Measurements from ENCODE around the gene NT5DC4. TPM values are rescaled to one million over a fixed set of nuclear protein-coding genes. Genes with fewer than 3 reads are reported as not detected.

Gene NT5DC4
- total RNA-seq, 1 donor from 2014 or later: not detected

GRCh38 chr2:112752667-112753066 lies 31.8 kb downstream of the NT5DC4 start:
- H3K27me3 Mint-ChIP-seq (ENCODE audit: low read depth): no peaks in the 10 kb centered on the region
- peaks cover 38% of the 10 kb centered on the region for H3K4me1 Mint-ChIP-seq (ENCODE audit: low read depth)
- no peak overlapping the region for H3K27ac Mint-ChIP-seq
- no peak overlapping the region for H3K4me3 Mint-ChIP-seq (ENCODE audit: low read depth)
- intact Hi-C loops (cut with micrococcal nuclease): no loop called here
- H3K9me3 Mint-ChIP-seq: no peaks in the 10 kb centered on the region
- DNase-seq (ENCODE audit: low spot score): no peak
- peaks cover 77% of the 10 kb centered on the region for H3K36me3 Mint-ChIP-seq (ENCODE audit: low read depth)

GRCh38 chr2:112754564-112754963 lies 33.7 kb downstream of the NT5DC4 start:
- intact Hi-C loops (cut with micrococcal nuclease): no loop called here
- H3K9me3 Mint-ChIP-seq: no peaks in the 10 kb centered on the region
- peaks cover 88% of the 10 kb centered on the region for H3K36me3 Mint-ChIP-seq (ENCODE audit: low read depth)
- H3K4me3 Mint-ChIP-seq (ENCODE audit: low read depth): no peak overlapping the region
- H3K4me1 Mint-ChIP-seq (ENCODE audit: low read depth): peaks cover 45% of the 10 kb centered on the region
- H3K27me3 Mint-ChIP-seq (ENCODE audit: low read depth): no peaks in the 10 kb centered on the region
- no peak overlapping the region for H3K27ac Mint-ChIP-seq
- DNase-seq (ENCODE audit: low spot score): no peak

- Mint-ChIP-seq H3K4me3 (ENCODE audit: low read depth) (no peak overlapping the region), H3K27ac (no peak overlapping the region), H3K27me3 (ENCODE audit: low read depth) (no peaks in the 10 kb centered on the region), H3K36me3 (ENCODE audit: low read depth) (peaks cover 80% of the 10 kb centered on the region), H3K9me3 (no peaks in the 10 kb centered on the region), H3K4me1 (ENCODE audit: low read depth) (peaks cover 37% of the 10 kb centered on the region)
- no peak for DNase-seq (ENCODE audit: low spot score)
- intact Hi-C loops (cut with micrococcal nuclease): no loop called here
Measured at GRCh38 chr2:112755444-112755843, 34.6 kb downstream of the NT5DC4 start.

GRCh38 chr2:112756207-112756606 lies 35.4 kb downstream of the NT5DC4 start:
- Mint-ChIP-seq H3K4me3 (ENCODE audit: low read depth) (no peak overlapping the region), H3K27me3 (ENCODE audit: low read depth) (no peaks in the 10 kb centered on the region), H3K9me3 (no peaks in the 10 kb centered on the region), H3K36me3 (ENCODE audit: low read depth) (peaks cover 78% of the 10 kb centered on the region), H3K4me1 (ENCODE audit: low read depth) (peaks cover 35% of the 10 kb centered on the region), H3K27ac (no peak overlapping the region)
- intact Hi-C loops (cut with micrococcal nuclease): no loop called here
- no peak for DNase-seq (ENCODE audit: low spot score)

GRCh38 chr2:112757265-112757664 lies 36.4 kb downstream of the NT5DC4 start:
- Mint-ChIP-seq H3K4me1 (ENCODE audit: low read depth) (peaks cover 39% of the 10 kb centered on the region), H3K4me3 (ENCODE audit: low read depth) (no peak overlapping the region), H3K9me3 (no peaks in the 10 kb centered on the region), H3K27ac (no peak overlapping the region), H3K36me3 (ENCODE audit: low read depth) (peaks cover 80% of the 10 kb centered on the region), H3K27me3 (ENCODE audit: low read depth) (no peaks in the 10 kb centered on the region)
- DNase-seq (ENCODE audit: low spot score): no peak
- intact Hi-C loops (cut with micrococcal nuclease): no loop called here

GRCh38 chr2:112758711-112759110 lies 37.9 kb downstream of the NT5DC4 start:
- no peak for DNase-seq (ENCODE audit: low spot score)
- no peak overlapping the region for H3K4me3 Mint-ChIP-seq (ENCODE audit: low read depth)
- intact Hi-C loops (cut with micrococcal nuclease): no loop called here
- no peaks in the 10 kb centered on the region for H3K9me3 Mint-ChIP-seq
- H3K27ac Mint-ChIP-seq: peak overlapping the region; percentile 18
- H3K27me3 Mint-ChIP-seq (ENCODE audit: low read depth): no peaks in the 10 kb centered on the region
- peaks cover 48% of the 10 kb centered on the region for H3K4me1 Mint-ChIP-seq (ENCODE audit: low read depth)
- H3K36me3 Mint-ChIP-seq (ENCODE audit: low read depth): peaks cover 78% of the 10 kb centered on the region

GRCh38 chr2:112760149-112760548 lies 39.3 kb downstream of the NT5DC4 start:
- Mint-ChIP-seq H3K27ac (no peak overlapping the region), H3K27me3 (ENCODE audit: low read depth) (no peaks in the 10 kb centered on the region), H3K4me3 (ENCODE audit: low read depth) (no peak overlapping the region), H3K9me3 (no peaks in the 10 kb centered on the region), H3K36me3 (ENCODE audit: low read depth) (peaks cover 66% of the 10 kb centered on the region), H3K4me1 (ENCODE audit: low read depth) (peaks cover 45% of the 10 kb centered on the region)
- no peak for DNase-seq (ENCODE audit: low spot score)
- intact Hi-C loops (cut with micrococcal nuclease): no loop called here

GRCh38 chr2:112762276-112762675 lies 41.5 kb downstream of the NT5DC4 start:
- peak overlapping the region; percentile 85 for H3K4me3 Mint-ChIP-seq (ENCODE audit: low read depth)
- no peak for DNase-seq (ENCODE audit: low spot score)
- H3K27ac Mint-ChIP-seq: no peak overlapping the region
- peaks cover 2% of the 10 kb centered on the region for H3K9me3 Mint-ChIP-seq
- peaks cover 48% of the 10 kb centered on the region for H3K36me3 Mint-ChIP-seq (ENCODE audit: low read depth)
- peaks cover 47% of the 10 kb centered on the region for H3K4me1 Mint-ChIP-seq (ENCODE audit: low read depth)
- H3K27me3 Mint-ChIP-seq (ENCODE audit: low read depth): no peaks in the 10 kb centered on the region
- intact Hi-C loops (cut with micrococcal nuclease): no loop called here

- Mint-ChIP-seq H3K27ac (peak within 1 kb of the TSS; percentile 96), H3K4me3 (ENCODE audit: low read depth) (peak within 1 kb of the TSS; percentile 85), H3K9me3 (peaks cover 13% of the 10 kb centered on the region), H3K4me1 (ENCODE audit: low read depth) (peaks cover 53% of the 10 kb centered on the region), H3K27me3 (ENCODE audit: low read depth) (no peaks in the 10 kb centered on the region), H3K36me3 (ENCODE audit: low read depth) (peaks cover 39% of the 10 kb centered on the region)
- intact Hi-C loops (cut with micrococcal nuclease): loop anchor here (2.0 kb wide), 1 partner anchor 16 kb away; no protein-coding TSS in a partner anchor
- peak; percentile 97 for DNase-seq (ENCODE audit: low spot score)
Measured at GRCh38 chr2:112764071-112765044, 43.5 kb downstream of the NT5DC4 start, which contains the start of gene CKAP2L. Gene CKAP2L, minus strand, starts transcription at chr2:112764609. Its CDS starts 11 bp downstream, at chr2:112764598.

- peaks cover 36% of the 10 kb centered on the region for H3K36me3 Mint-ChIP-seq (ENCODE audit: low read depth)
- intact Hi-C loops (cut with micrococcal nuclease): loop anchor here (2.0 kb wide), 1 partner anchor 16 kb away; no protein-coding TSS in a partner anchor
Measured at GRCh38 chr2:112765251-112765650, 44.4 kb downstream of the NT5DC4 start.

GRCh38 chr2:112767693-112768330 lies 47.0 kb downstream of the NT5DC4 start:
- H3K4me3 Mint-ChIP-seq (ENCODE audit: low read depth): no peak overlapping the region
- H3K4me1 Mint-ChIP-seq (ENCODE audit: low read depth): peaks cover 37% of the 10 kb centered on the region
- DNase-seq (ENCODE audit: low spot score): no peak
- peaks cover 9% of the 10 kb centered on the region for H3K27me3 Mint-ChIP-seq (ENCODE audit: low read depth)
- intact Hi-C loops (cut with micrococcal nuclease): no loop called here
- H3K36me3 Mint-ChIP-seq (ENCODE audit: low read depth): peaks cover 14% of the 10 kb centered on the region
- peaks cover 13% of the 10 kb centered on the region for H3K9me3 Mint-ChIP-seq
- H3K27ac Mint-ChIP-seq: no peak overlapping the region

More at GRCh38 chr2:112765251-112765650, 44.4 kb downstream of the NT5DC4 start:
- H3K27ac Mint-ChIP-seq: peak overlapping the region; percentile 96
- peak overlapping the region; percentile 85 for H3K4me3 Mint-ChIP-seq (ENCODE audit: low read depth)
- no peak for DNase-seq (ENCODE audit: low spot score)
- peaks cover 13% of the 10 kb centered on the region for H3K9me3 Mint-ChIP-seq
- peaks cover 53% of the 10 kb centered on the region for H3K4me1 Mint-ChIP-seq (ENCODE audit: low read depth)
- no peaks in the 10 kb centered on the region for H3K27me3 Mint-ChIP-seq (ENCODE audit: low read depth)

GRCh38 chr2:112768432-112768831 lies 47.6 kb downstream of the NT5DC4 start:
- Mint-ChIP-seq H3K27ac (no peak overlapping the region), H3K4me1 (ENCODE audit: low read depth) (peaks cover 31% of the 10 kb centered on the region), H3K9me3 (peaks cover 13% of the 10 kb centered on the region), H3K4me3 (ENCODE audit: low read depth) (no peak overlapping the region), H3K36me3 (ENCODE audit: low read depth) (peaks cover 10% of the 10 kb centered on the region), H3K27me3 (ENCODE audit: low read depth) (peaks cover 12% of the 10 kb centered on the region)
- intact Hi-C loops (cut with micrococcal nuclease): no loop called here
- no peak for DNase-seq (ENCODE audit: low spot score)

- Mint-ChIP-seq H3K9me3 (peaks cover 21% of the 10 kb centered on the region), H3K4me3 (ENCODE audit: low read depth) (no peak overlapping the region), H3K4me1 (ENCODE audit: low read depth) (peaks cover 29% of the 10 kb centered on the region), H3K27ac (no peak overlapping the region), H3K27me3 (ENCODE audit: low read depth) (peaks cover 25% of the 10 kb centered on the region), H3K36me3 (ENCODE audit: low read depth) (peaks cover 20% of the 10 kb centered on the region)
- DNase-seq (ENCODE audit: low spot score): no peak
- intact Hi-C loops (cut with micrococcal nuclease): loop anchor here (10.0 kb wide), 1 partner anchor 52 kb away; no protein-coding TSS in a partner anchor
Measured at GRCh38 chr2:112772322-112772721, 51.5 kb downstream of the NT5DC4 start.
